SK-N-SH (cell line): Measurements from ENCODE around the gene PNPLA5. TPM values are rescaled to one million over a fixed set of nuclear protein-coding genes. Genes with fewer than 3 reads are reported as not detected.

Source experiments
- CTCF ChIA-PET: fragments of 300-600, 350-600 bp; formaldehyde crosslinking; extraction: SDS; loops from one replicate; lab custom pipeline; 2021; lab: Yijun Ruan, JAX
- POLR2A ChIA-PET: fragments of 350-600 bp; sonication (Branson Sonifier 250); formaldehyde crosslinking; extraction: SDS; loops from one replicate; lab custom pipeline; 2020; ENCODE audit warnings: antibody characterized with exemption, inconsistent platforms; lab: Yijun Ruan, JAX
- DNase-seq: peaks from one replicate; pipeline ENCODE4 v3.0.0; 2012
- H2AFZ ChIP-seq: fragments of 200-600 bp; sonication (generic); 2 replicates; pipeline ENCODE4 v1.8.1; 2016; ENCODE audit warnings: antibody characterized with exemption, mild to moderate bottlenecking, low read depth
- H3F3A ChIP-seq: fragments of 200-600 bp; sonication (generic); replicated peaks from 2 replicates; pipeline ENCODE3; 2016; ENCODE audit warnings: antibody characterized with exemption, mild to moderate bottlenecking; ENCODE audit not compliant: insufficient read depth
- H3K27ac ChIP-seq, 2 experiments: fragments of 200-500 bp in 1 of 2; fragments of 200-600 bp in 1 of 2; sonication (Bioruptor generic) in 1 of 2; sonication (generic), shearing (Covaris generic) in 1 of 2; 2 replicates each; pipeline versions ENCODE4 v1.5.1 to v1.6.1; 2014 to 2016; ENCODE audit warnings: low read depth in 2 of 2, inconsistent platforms in 1 of 2, low read length in 1 of 2, mild to moderate bottlenecking in 1 of 2, mixed read lengths in 1 of 2
- H3K27me3 ChIP-seq: fragments of 200-600 bp; sonication (generic), shearing (Covaris generic); 2 replicates; pipeline ENCODE4 v1.6.1; 2016; ENCODE audit warnings: mixed run types; ENCODE audit not compliant: insufficient read depth
- H3K36me3 ChIP-seq, 2 experiments: fragments of 200-500 bp in 1 of 2; fragments of 200-600 bp in 1 of 2; sonication (Bioruptor generic) in 1 of 2; sonication (generic) in 1 of 2; replicated peaks in 1 of 2; 2 replicates each; pipeline versions ENCODE3 to v1.5.1; 2014 to 2016; ENCODE audit warnings: low read length in 1 of 2, mild to moderate bottlenecking in 1 of 2; ENCODE audit not compliant: insufficient read depth in 2 of 2, control insufficient read depth in 1 of 2
- H3K4me1 ChIP-seq, 2 experiments: fragments of 200-500 bp in 1 of 2; fragments of 200-600 bp in 1 of 2; sonication (Bioruptor generic) in 1 of 2; sonication (generic), shearing (Covaris generic) in 1 of 2; 2 replicates each; pipeline versions ENCODE4 v1.5.1 to v1.6.1; 2014 to 2016; ENCODE audit warnings: low read depth in 1 of 2, low read length in 1 of 2, mixed run types in 1 of 2; ENCODE audit not compliant: insufficient read depth in 2 of 2, control insufficient read depth in 1 of 2
- H3K4me2 ChIP-seq: fragments of 200-600 bp; sonication (generic), shearing (Covaris generic); 2 replicates; pipeline ENCODE4 v1.6.1; 2017; ENCODE audit warnings: mixed run types
- H3K4me3 ChIP-seq, 2 experiments: fragments of 200-500 bp in 1 of 2; fragments of 200-600 bp in 1 of 2; sonication (Bioruptor generic) in 1 of 2; sonication (generic), shearing (Covaris generic) in 1 of 2; 2 replicates each; pipeline versions ENCODE4 v1.5.1 to v1.8.1; 2014 to 2016; ENCODE audit warnings: low read depth in 2 of 2, inconsistent platforms in 1 of 2, low read length in 1 of 2, mild to moderate bottlenecking in 1 of 2, mixed read lengths in 1 of 2, moderate library complexity in 1 of 2
- H3K79me2 ChIP-seq: fragments of 200-600 bp; sonication (generic); 2 replicates; pipeline ENCODE4 v1.8.1; 2017; ENCODE audit warnings: mild to moderate bottlenecking; ENCODE audit not compliant: insufficient read depth
- H3K9ac ChIP-seq: fragments of 200-600 bp; sonication (generic); 2 replicates; pipeline ENCODE4 v1.6.1; 2017; ENCODE audit warnings: mixed run types
- H3K9me2 ChIP-seq: fragments of 200-600 bp; sonication (generic); 2 replicates; pipeline ENCODE4 v1.6.1; 2017; ENCODE audit warnings: mixed run types
- H3K9me3 ChIP-seq: fragments of 200-600 bp; sonication (generic); 2 replicates; pipeline ENCODE4 v1.6.1; 2017; ENCODE audit warnings: mixed run types, mild to moderate bottlenecking, moderate library complexity
- H4K20me1 ChIP-seq: fragments of 200-600 bp; sonication (generic); 2 replicates; pipeline ENCODE4 v1.6.1; 2017; ENCODE audit warnings: mild to moderate bottlenecking, mixed run types; ENCODE audit not compliant: insufficient read depth
- FOSL2 ChIP-seq: IDR thresholded peaks from 2 replicates; pipeline ENCODE4 v1.4.0; 2012; ENCODE audit warnings: low read depth, mild to moderate bottlenecking, moderate library complexity, borderline replicate concordance
- FOXJ3 ChIP-seq: sonication (generic); formaldehyde crosslinking; IDR thresholded peaks from 2 replicates; pipeline ENCODE4 v1.5.1; 2020; ENCODE audit warnings: mild to moderate bottlenecking, missing genetic modification reagents
- FOXM1 ChIP-seq: IDR thresholded peaks from 2 replicates; pipeline ENCODE4 v1.4.0; 2012; ENCODE audit warnings: low read depth, mild to moderate bottlenecking
- GABPA ChIP-seq: IDR thresholded peaks from 2 replicates; pipeline ENCODE4 v1.4.0; 2012; ENCODE audit warnings: low read depth, mild to moderate bottlenecking
- GATA2 ChIP-seq: sonication (generic); formaldehyde crosslinking; IDR thresholded peaks from 2 replicates; pipeline ENCODE4 v1.5.0; 2020; ENCODE audit warnings: mild to moderate bottlenecking, missing genetic modification reagents
- JUND ChIP-seq: IDR thresholded peaks from 2 replicates; pipeline ENCODE4 v1.4.0; 2012
- MAX ChIP-seq: IDR thresholded peaks from 2 replicates; pipeline ENCODE4 v1.4.0; 2012; ENCODE audit warnings: low read depth
- MXI1 ChIP-seq: IDR thresholded peaks from 2 replicates; pipeline ENCODE4 v1.6.1; 2012; ENCODE audit warnings: mild to moderate bottlenecking, low read depth, low read length, improper control_type of control experiment
- POLR2AphosphoS5 ChIP-seq: IDR thresholded peaks from 2 replicates; pipeline ENCODE4 v1.6.1; 2012; ENCODE audit warnings: low read depth, low read length
- RAD21 ChIP-seq: IDR thresholded peaks from 2 replicates; pipeline ENCODE4 v1.6.1; 2012; ENCODE audit warnings: mild to moderate bottlenecking, low read length
- RCOR1 ChIP-seq: fragments of 150-350 bp; IDR thresholded peaks from 2 replicates; pipeline ENCODE4 v1.6.1; 2017; ENCODE audit warnings: antibody characterized with exemption, low read length
- RFX5 ChIP-seq: IDR thresholded peaks from 2 replicates; pipeline ENCODE4 v1.6.1; 2012; ENCODE audit warnings: mild to moderate bottlenecking, improper control_type of control experiment, low read length
- RXRA ChIP-seq: IDR thresholded peaks from 2 replicates; pipeline ENCODE4 v1.4.0; 2012; ENCODE audit warnings: low read depth, mild to moderate bottlenecking, borderline replicate concordance
- SMC3 ChIP-seq: IDR thresholded peaks from 2 replicates; pipeline ENCODE4 v1.6.1; 2012; ENCODE audit warnings: low read depth, low read length, improper control_type of control experiment
- TAF1 ChIP-seq: IDR thresholded peaks from 2 replicates; pipeline ENCODE4 v1.6.1; 2012; ENCODE audit warnings: low read depth, mild to moderate bottlenecking, low read length, moderate library complexity, borderline replicate concordance
- TEAD4 ChIP-seq: IDR thresholded peaks from 2 replicates; pipeline ENCODE4 v1.4.0; 2012; ENCODE audit warnings: mild to moderate bottlenecking, borderline replicate concordance; ENCODE audit not compliant: insufficient read depth
- USF1 ChIP-seq: IDR thresholded peaks from 2 replicates; pipeline ENCODE4 v1.4.0; 2012; ENCODE audit warnings: low read depth, borderline replicate concordance
- WGBS: methylation state at CpG from one replicate; pipeline ENCODE4 v1.1.6; 2017; ENCODE audit warnings: low lambda C conversion rate; 5-methylcytosine and 5-hydroxymethylcytosine counted together
- polyA plus RNA-seq, 3 experiments: library from polyadenylated mRNA; depleted of rRNA; stranded (reverse); fragments of >200 nt; gene quantifications; 2 replicates each; pipeline ENCODE4 v1.2.3, GENCODE V29; 2012
- TF ChIP-seq, protein P1 (sequence below): fragments of 150-350 bp; IDR thresholded peaks from 2 replicates; pipeline ENCODE4 v1.6.1; 2017; ENCODE audit warnings: antibody characterized with exemption, low read length, low read depth, borderline replicate concordance
- TF ChIP-seq, protein P2 (sequence below): fragments of 200-600 bp; sonication (generic); IDR thresholded peaks from 2 replicates; pipeline ENCODE4 v1.6.1; 2017; ENCODE audit warnings: antibody characterized with exemption, mild to moderate bottlenecking, moderate library complexity
- TF ChIP-seq, protein P3 (sequence below): IDR thresholded peaks from 2 replicates; pipeline ENCODE4; 2012

Gene PNPLA5
- polyA plus RNA-seq, 1 of the 3 experiments (the other 2 are of a cell fraction): not detected

GRCh38 chr22:43878831-43879550 is 12.8 kb downstream of the PNPLA5 start:
- Histone ChIP-seq H3K27me3 (no peaks in the 10 kb centered on the region), H3K79me2 (no peaks in the 10 kb centered on the region), H3K9ac (no peak overlapping the region), H3F3A (no peaks in the 10 kb centered on the region), H3K9me3 (no peaks in the 10 kb centered on the region), H3K4me1 (no peaks in the 10 kb centered on the region), H3K27ac (no peak overlapping the region), H3K4me2 (no peak overlapping the region), H3K36me3 (no peaks in the 10 kb centered on the region), H3K4me3 (no peak overlapping the region), H3K9me2 (no peaks in the 10 kb centered on the region), H4K20me1 (no peaks in the 10 kb centered on the region), H2AFZ (no peak overlapping the region)
- no peak for DNase-seq
- ChIA-PET CTCF (no interaction called here), POLR2A (no interaction called here)
- 25% methylated on average over 6 of the region's 12 CpGs for WGBS
- TF ChIP-seq, protein P1, sequence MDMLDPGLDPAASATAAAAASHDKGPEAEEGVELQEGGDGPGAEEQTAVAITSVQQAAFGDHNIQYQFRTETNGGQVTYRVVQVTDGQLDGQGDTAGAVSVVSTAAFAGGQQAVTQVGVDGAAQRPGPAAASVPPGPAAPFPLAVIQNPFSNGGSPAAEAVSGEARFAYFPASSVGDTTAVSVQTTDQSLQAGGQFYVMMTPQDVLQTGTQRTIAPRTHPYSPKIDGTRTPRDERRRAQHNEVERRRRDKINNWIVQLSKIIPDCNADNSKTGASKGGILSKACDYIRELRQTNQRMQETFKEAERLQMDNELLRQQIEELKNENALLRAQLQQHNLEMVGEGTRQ: no peak
- TF ChIP-seq TAF1: no peak
- TF ChIP-seq RAD21: no peak
- no peak for TF ChIP-seq JUND
- no peak for TF ChIP-seq RFX5
- no peak for TF ChIP-seq GATA2 (CRISPR knock-in tag)

DNA sequence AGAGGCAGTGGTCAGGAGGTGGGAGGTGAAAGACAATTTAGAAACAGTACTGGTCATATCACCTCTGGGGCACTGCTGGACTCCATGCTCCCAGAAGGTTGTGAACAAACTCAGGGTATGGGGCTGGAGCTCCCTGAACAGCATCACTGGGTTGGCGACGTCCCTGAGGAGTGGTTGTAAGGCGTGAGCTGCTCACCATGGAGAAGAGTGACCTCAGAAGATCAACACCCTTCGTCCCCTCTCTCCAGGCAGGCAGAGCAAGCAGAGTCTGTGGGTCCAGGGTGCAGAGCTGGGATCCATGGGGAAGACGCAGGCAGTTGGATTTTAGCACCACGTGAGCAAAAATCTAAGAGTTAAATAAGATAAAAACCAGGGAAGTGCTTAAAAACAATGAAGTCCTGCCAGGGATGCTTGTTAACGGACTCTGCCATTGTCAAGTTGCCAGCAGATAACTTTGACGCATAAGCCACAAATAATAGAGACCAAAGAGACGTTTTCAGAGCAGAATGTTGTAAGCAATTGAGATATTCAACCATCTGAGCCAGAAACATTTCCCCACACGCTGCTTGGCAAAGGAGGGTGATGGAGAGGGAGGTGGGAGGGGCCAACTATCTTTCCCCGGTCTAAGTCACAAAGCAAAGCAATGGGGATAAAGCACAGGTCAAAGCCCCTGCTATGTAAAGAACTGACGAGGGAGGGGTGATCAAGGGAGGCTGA is 13.6 kb downstream of the PNPLA5 start:
- Histone ChIP-seq H3K79me2 (no peaks in the 10 kb centered on the region), H3K4me3 (no peak overlapping the region), H3K4me2 (no peak overlapping the region), H3K4me1 (no peaks in the 10 kb centered on the region), H3K36me3 (no peaks in the 10 kb centered on the region), H3K27me3 (no peaks in the 10 kb centered on the region), H3F3A (no peaks in the 10 kb centered on the region), H3K9ac (no peak overlapping the region), H3K9me2 (no peaks in the 10 kb centered on the region), H3K9me3 (no peaks in the 10 kb centered on the region), H3K27ac (no peak overlapping the region), H2AFZ (no peak overlapping the region), H4K20me1 (no peaks in the 10 kb centered on the region)
- WGBS: 44% methylated on average over 8 of the region's 12 CpGs
- POLR2A ChIA-PET: no interaction called here
- no peak for DNase-seq
- CTCF ChIA-PET: no interaction called here
- TF ChIP-seq MXI1: no peak
- no peak for TF ChIP-seq GABPA
- TF ChIP-seq, protein P2, sequence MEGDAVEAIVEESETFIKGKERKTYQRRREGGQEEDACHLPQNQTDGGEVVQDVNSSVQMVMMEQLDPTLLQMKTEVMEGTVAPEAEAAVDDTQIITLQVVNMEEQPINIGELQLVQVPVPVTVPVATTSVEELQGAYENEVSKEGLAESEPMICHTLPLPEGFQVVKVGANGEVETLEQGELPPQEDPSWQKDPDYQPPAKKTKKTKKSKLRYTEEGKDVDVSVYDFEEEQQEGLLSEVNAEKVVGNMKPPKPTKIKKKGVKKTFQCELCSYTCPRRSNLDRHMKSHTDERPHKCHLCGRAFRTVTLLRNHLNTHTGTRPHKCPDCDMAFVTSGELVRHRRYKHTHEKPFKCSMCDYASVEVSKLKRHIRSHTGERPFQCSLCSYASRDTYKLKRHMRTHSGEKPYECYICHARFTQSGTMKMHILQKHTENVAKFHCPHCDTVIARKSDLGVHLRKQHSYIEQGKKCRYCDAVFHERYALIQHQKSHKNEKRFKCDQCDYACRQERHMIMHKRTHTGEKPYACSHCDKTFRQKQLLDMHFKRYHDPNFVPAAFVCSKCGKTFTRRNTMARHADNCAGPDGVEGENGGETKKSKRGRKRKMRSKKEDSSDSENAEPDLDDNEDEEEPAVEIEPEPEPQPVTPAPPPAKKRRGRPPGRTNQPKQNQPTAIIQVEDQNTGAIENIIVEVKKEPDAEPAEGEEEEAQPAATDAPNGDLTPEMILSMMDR: no peak
- TF ChIP-seq, protein P3, sequence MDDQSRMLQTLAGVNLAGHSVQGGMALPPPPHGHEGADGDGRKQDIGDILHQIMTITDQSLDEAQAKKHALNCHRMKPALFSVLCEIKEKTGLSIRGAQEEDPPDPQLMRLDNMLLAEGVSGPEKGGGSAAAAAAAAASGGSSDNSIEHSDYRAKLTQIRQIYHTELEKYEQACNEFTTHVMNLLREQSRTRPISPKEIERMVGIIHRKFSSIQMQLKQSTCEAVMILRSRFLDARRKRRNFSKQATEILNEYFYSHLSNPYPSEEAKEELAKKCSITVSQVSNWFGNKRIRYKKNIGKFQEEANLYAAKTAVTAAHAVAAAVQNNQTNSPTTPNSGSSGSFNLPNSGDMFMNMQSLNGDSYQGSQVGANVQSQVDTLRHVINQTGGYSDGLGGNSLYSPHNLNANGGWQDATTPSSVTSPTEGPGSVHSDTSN: no peak
- no peak for TF ChIP-seq POLR2AphosphoS5
- TF ChIP-seq, protein P1: no peak
- no peak for TF ChIP-seq RCOR1
- TF ChIP-seq RXRA: no peak
- no peak for TF ChIP-seq FOXM1
- no peak for TF ChIP-seq FOSL2
- no peak for TF ChIP-seq FOXJ3
- no peak for TF ChIP-seq MAX
- no peak for TF ChIP-seq TAF1
- no peak for TF ChIP-seq TEAD4
- no peak for TF ChIP-seq SMC3
- TF ChIP-seq GATA2 (CRISPR knock-in tag): no peak
- TF ChIP-seq USF1: no peak
